ENCODE data around the gene CCNC.

Gene CCNC

DNA sequence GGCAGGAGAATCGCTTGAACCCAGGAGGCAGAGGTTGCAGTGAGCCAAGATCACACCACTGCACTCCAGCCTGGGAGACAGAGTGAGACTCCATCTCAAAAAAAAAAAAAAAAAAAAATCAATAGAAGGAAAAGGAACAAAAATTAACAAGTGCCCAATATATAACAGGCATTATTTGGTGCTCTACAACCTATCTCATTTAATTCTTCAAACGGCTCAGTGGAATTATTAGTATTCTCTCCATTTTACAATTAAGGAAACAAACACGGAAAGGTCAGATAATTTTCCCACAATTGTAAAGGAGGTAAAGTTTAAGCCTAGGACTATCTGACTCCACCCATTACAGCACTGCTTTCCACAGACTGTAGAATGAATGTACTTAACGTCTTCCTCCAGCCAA is 19.8 kb downstream of the CCNC start:
- no peak for DNase-seq (ENCODE audit: low read depth)

GRCh38 chr6:99547526-99547925 is 20.9 kb downstream of the CCNC start:
- no peak for DNase-seq (ENCODE audit: low read depth)

GRCh38 chr6:99545442-99545841 is 23.0 kb downstream of the CCNC start:
- no peak for DNase-seq (ENCODE audit: low read depth)

DNA sequence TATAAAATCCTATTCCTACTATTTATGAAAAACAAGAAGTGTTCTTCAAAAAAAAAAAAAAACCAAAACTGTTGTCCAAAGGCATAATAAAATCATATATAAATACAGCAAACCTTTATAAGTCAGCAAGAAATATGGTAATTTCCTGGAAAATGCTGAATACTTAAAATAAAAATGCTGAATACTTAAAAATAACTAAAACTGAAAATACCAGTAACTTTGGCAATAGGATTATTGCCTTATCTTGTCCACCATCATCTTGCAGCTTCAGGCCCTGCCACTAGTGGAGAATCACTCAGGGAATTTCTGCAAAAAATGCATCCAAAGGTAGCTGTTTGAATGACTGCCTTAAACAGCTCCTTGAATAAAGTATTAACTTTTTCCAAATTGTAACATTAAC is 24.5 kb downstream of the CCNC start:
- no peak for DNase-seq (ENCODE audit: low read depth)

- DNase-seq (ENCODE audit: low read depth): no peak
These were observed 37.8 kb downstream of the CCNC start for GRCh38 chr6:99530627-99531026.

- DNase-seq (ENCODE audit: low read depth): no peak
These were observed 45.9 kb downstream of the CCNC start for GRCh38 chr6:99522531-99522930.

- no peak for DNase-seq (ENCODE audit: low read depth)
These were observed 46.8 kb downstream of the CCNC start for GRCh38 chr6:99521633-99522151.

DNA sequence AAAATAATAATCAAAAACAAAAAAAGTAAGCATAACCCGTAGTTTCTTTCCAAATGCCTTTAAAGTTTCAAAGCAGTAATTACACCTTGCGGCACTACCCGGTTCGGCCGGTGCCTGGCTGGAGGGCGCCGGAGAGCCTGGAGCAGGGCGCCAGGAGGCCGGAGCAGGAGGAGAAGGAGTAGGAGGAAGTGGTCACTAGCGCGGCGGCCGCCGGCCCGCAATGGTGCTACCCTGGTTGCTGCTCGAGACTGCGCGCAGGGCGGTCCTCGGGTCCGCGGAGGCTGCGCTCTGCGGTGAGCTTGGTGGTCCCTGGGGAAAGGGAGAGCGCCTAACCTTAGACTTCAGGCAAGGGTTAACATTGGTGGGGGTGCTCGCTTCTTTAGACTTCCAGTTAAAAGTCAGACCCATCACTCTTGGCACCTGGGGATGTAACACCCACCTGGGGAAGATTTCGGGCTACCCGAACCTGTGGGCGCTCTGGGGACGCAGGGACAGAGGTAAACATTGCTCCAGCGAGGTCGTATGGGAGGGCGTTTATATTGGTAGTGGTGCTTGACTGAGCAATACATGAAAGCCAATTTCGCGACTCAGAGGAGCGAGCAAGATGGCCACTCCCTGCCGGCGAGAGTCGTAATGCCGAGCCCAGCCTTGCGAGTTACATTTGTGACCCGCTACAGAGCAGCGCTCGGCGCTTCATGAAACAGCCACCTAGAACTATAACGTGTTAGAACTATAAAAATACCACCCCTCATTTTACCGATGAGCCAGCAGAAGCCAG is 47.4 kb downstream of the CCNC start:
- peak; percentile 43 for DNase-seq (ENCODE audit: low read depth)

DNA sequence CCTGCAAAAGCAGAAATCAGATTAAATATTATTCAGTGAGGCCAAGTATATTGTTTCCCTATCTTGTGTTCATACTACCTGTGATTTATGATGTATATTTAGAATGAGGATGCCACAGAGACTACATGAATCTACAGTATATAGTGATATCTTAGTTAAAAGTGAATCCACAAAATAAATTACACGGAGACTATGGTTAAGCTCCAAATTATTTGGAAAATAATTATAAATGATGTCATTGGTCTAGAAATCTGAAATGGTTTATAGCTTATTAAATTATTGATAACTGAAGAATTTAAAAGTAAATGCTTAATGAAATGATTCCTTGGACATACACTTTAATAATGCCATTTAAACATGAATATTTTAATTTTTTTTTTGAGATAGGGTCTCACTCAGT is 49.0 kb downstream of the CCNC start:
- DNase-seq (ENCODE audit: low read depth): no peak

DNA sequence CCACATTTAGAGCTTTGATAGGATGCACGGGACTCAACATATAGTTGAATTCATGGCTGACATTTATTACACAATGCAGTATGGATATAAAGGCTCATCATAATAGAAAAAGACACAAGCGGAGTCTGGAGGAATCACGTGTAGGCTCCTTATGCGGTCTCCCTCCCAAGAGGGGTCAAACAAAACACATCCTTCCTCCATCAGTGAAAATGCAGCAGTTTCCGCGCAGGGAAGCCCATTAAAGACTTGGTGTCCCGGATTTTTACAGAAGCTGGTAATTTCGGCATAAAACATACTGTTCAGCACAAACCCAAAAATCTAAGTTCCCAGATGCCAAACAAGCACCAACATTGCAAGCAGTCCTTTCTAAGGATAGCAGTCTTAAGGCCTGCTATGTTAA is 54.4 kb downstream of the CCNC start:
- DNase-seq (ENCODE audit: low read depth): no peak

DNA sequence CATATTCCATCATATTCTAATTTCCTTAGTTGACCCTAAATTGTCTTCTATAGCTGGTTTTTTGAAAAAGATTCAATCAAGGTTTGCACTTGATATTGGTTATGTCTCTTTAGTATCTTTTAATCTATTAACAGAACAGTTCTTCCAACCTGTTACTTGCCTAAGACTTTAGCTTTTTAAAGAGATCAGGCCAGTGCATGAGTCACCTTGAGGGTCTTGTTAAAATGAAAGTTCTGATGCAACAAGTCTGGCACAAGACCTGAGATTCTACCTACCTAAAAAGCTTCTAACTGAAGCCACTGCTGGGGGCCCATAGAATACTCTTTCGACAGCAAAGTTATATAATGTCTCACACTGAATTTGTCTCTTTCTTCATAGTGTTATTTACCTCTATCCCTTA is 56.4 kb downstream of the CCNC start:
- DNase-seq (ENCODE audit: low read depth): no peak

DNA sequence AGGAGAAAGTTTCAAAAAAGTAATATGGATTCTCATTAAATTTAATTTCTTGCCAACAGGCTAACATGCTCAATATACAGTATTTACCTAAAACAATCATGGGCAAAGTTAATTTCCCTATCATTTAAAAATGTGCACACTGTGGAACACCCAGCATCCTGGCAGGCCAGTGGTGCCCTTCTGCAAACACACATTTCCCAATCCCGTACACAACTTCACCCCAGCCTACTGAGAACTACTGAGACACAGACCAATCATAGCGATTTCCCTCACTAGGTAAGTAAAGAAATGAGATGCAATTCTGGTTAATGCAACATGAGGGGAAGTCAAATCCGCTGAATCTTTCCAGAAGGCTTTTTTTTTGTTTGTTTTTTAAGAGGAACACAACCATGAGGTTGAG is 60.8 kb downstream of the CCNC start:
- no peak for DNase-seq (ENCODE audit: low read depth)

GRCh38 chr6:99501762-99502161 is 66.7 kb downstream of the CCNC start:
- DNase-seq (ENCODE audit: low read depth): no peak

GRCh38 chr6:99498421-99498820 is 70.0 kb downstream of the CCNC start:
- DNase-seq (ENCODE audit: low read depth): no peak

- no peak for DNase-seq (ENCODE audit: low read depth)
These were observed 73.0 kb downstream of the CCNC start for GRCh38 chr6:99495466-99495865.

All from T-helper 22 cell (primary cell).